ENCODE results near the gene UBE2D2. TPM values are rescaled to one million over a fixed set of nuclear protein-coding genes. Genes with fewer than 3 reads are reported as not detected.
"Not testable (repeated sequence)": the region's sequence is repeated elsewhere in the genome, so short reads cannot be mapped to it uniquely, and the experiment has no call there.

UBE2D2 gene
- polyA plus RNA-seq, 3 donors: 41.2 to 167 (median 133) TPM

DNA sequence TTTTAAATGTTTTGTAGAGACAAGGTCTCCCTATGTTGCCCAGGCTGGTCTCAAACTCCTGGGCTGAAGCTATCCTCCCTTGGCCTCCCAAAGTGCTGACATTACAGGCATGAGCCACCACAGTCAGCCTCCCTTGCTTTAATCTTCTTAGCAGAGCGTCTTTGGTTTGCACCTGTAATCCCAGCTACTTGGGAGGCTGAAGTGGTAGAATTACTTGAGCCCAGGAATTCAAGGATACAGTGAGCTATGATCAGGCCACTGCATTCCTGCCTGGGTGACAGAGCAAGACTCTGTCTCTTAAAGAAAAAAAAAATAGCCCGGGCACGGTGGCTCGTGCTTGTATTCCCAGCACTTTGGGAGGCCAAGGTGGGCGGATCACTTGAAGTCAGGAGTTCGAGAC lies 27.8 kb downstream of the UBE2D2 start:
- H3K4me3 ChIP-seq (replicated peaks in 1 of 3; ENCODE audit: low read depth in 2 of 3, low read length in 3 of 3): no peak overlapping the region
- H4K20me1 ChIP-seq (ENCODE audit: insufficient read depth, low read length): peaks cover 99% of the 10 kb centered on the region
- H3K36me3 Mint-ChIP-seq: peaks cover 17 to 30% of the 10 kb centered on the region in 2 donors
- peaks cover 0 to 26% of the 10 kb centered on the region in 2 donors for H3K36me3 ChIP-seq (replicated peaks in 1 of 2; ENCODE audit: control insufficient read depth in 1 of 2, insufficient read depth in 2 of 2, low read length in 2 of 2)
- peaks cover 0 to 2% (median 0%) of the 10 kb centered on the region in 7 donors for H3K9me3 Mint-ChIP-seq
- H3K4me2 ChIP-seq (replicated peaks; ENCODE audit: extremely low read depth, low read length, poor library complexity, severe bottlenecking): no peak overlapping the region
- peak overlapping the region; percentile 55 to 66 for H3K27ac ChIP-seq (ENCODE audit: low read depth in 1 of 2, low read length in 2 of 2)
- no peak for DNase-seq
- no peaks in the 10 kb centered on the region for H3K9me3 ChIP-seq (replicated peaks in 1 of 2; ENCODE audit: control insufficient read depth in 1 of 2, insufficient read depth in 1 of 2, low read length in 2 of 2)
- H3K4me3 Mint-ChIP-seq: no peak overlapping the region
- H3K27me3 ChIP-seq (ENCODE audit: control insufficient read depth in 2 of 2, insufficient read depth in 2 of 2, low read length in 2 of 2): no peaks in the 10 kb centered on the region
- intact Hi-C loops (cut with micrococcal nuclease): no loop called here
- H3K27ac Mint-ChIP-seq: peak overlapping the region; percentile 54 to 88 (median 79)
- H3K4me1 Mint-ChIP-seq: peaks cover 41% of the 10 kb centered on the region
- TF ChIP-seq, protein P1, sequence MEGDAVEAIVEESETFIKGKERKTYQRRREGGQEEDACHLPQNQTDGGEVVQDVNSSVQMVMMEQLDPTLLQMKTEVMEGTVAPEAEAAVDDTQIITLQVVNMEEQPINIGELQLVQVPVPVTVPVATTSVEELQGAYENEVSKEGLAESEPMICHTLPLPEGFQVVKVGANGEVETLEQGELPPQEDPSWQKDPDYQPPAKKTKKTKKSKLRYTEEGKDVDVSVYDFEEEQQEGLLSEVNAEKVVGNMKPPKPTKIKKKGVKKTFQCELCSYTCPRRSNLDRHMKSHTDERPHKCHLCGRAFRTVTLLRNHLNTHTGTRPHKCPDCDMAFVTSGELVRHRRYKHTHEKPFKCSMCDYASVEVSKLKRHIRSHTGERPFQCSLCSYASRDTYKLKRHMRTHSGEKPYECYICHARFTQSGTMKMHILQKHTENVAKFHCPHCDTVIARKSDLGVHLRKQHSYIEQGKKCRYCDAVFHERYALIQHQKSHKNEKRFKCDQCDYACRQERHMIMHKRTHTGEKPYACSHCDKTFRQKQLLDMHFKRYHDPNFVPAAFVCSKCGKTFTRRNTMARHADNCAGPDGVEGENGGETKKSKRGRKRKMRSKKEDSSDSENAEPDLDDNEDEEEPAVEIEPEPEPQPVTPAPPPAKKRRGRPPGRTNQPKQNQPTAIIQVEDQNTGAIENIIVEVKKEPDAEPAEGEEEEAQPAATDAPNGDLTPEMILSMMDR (IDR thresholded peaks at IDR 0.05): no peak
- peaks cover 100% of the 10 kb centered on the region for H3K79me2 ChIP-seq (ENCODE audit: insufficient read depth, low read length)
- peaks cover 22 to 24% of the 10 kb centered on the region in 2 donors for H3K4me1 ChIP-seq (ENCODE audit: control insufficient read depth in 1 of 2, insufficient read depth in 2 of 2, low read length in 2 of 2)
- peaks cover 0 to 3% (median 0%) of the 10 kb centered on the region in 3 donors for H3K27me3 Mint-ChIP-seq (ENCODE audit: low read depth in 3 of 3)
- WGBS (ENCODE audit: insufficient coverage): 96% methylated on average over 3 of the region's 6 CpGs
- H3K9ac ChIP-seq (ENCODE audit: insufficient read depth, low read length, poor library complexity, severe bottlenecking): no peak overlapping the region
- no peak overlapping the region for H2AFZ ChIP-seq (ENCODE audit: insufficient read depth, low read depth, low read length, poor library complexity, severe bottlenecking)

GRCh38 chr5:139592289-139592688 lies 31.1 kb downstream of the UBE2D2 start:
- H3K9me3 Mint-ChIP-seq: peaks cover 0 to 2% (median 0%) of the 10 kb centered on the region in 7 donors
- no peak overlapping the region for H3K4me3 Mint-ChIP-seq
- H3K79me2 ChIP-seq (ENCODE audit: insufficient read depth, low read length): peaks cover 100% of the 10 kb centered on the region
- no peak overlapping the region for H3K4me2 ChIP-seq (replicated peaks; ENCODE audit: extremely low read depth, low read length, poor library complexity, severe bottlenecking)
- peaks cover 0 to 4% of the 10 kb centered on the region in 2 donors for H3K36me3 ChIP-seq (replicated peaks in 1 of 2; ENCODE audit: control insufficient read depth in 1 of 2, insufficient read depth in 2 of 2, low read length in 2 of 2)
- H3K27ac ChIP-seq (ENCODE audit: low read depth in 1 of 2, low read length in 2 of 2): peak overlapping the region in 1 of 2 donors; percentile 13
- no peak overlapping the region for H2AFZ ChIP-seq (ENCODE audit: insufficient read depth, low read depth, low read length, poor library complexity, severe bottlenecking)
- peaks cover 22 to 24% of the 10 kb centered on the region in 2 donors for H3K4me1 ChIP-seq (ENCODE audit: control insufficient read depth in 1 of 2, insufficient read depth in 2 of 2, low read length in 2 of 2)
- intact Hi-C loops (cut with micrococcal nuclease): no loop called here
- DNase-seq: no peak
- TF ChIP-seq, protein P1 (IDR thresholded peaks at IDR 0.05): no peak
- H3K27me3 ChIP-seq (ENCODE audit: control insufficient read depth in 2 of 2, insufficient read depth in 2 of 2, low read length in 2 of 2): no peaks in the 10 kb centered on the region
- peak overlapping the region in 1 of 7 donors; percentile 40 for H3K27ac Mint-ChIP-seq
- H3K9me3 ChIP-seq (replicated peaks in 1 of 2; ENCODE audit: control insufficient read depth in 1 of 2, insufficient read depth in 1 of 2, low read length in 2 of 2): no peaks in the 10 kb centered on the region
- no CpG with 5 or more reads among the region's 3 CpGs for WGBS (ENCODE audit: insufficient coverage)
- no peak overlapping the region for H3K9ac ChIP-seq (ENCODE audit: insufficient read depth, low read length, poor library complexity, severe bottlenecking)
- peaks cover 41% of the 10 kb centered on the region for H3K4me1 Mint-ChIP-seq
- H3K27me3 Mint-ChIP-seq (ENCODE audit: low read depth in 3 of 3): peaks cover 0 to 3% (median 0%) of the 10 kb centered on the region in 3 donors
- H3K4me3 ChIP-seq (replicated peaks in 1 of 3; ENCODE audit: low read depth in 2 of 3, low read length in 3 of 3): no peak overlapping the region
- peaks cover 6 to 14% of the 10 kb centered on the region in 2 donors for H3K36me3 Mint-ChIP-seq
- peaks cover 99% of the 10 kb centered on the region for H4K20me1 ChIP-seq (ENCODE audit: insufficient read depth, low read length)

- H3K9me3 ChIP-seq (replicated peaks in 1 of 2; ENCODE audit: control insufficient read depth in 1 of 2, insufficient read depth in 1 of 2, low read length in 2 of 2); intact Hi-C loops (cut with micrococcal nuclease); H3K4me2 ChIP-seq (replicated peaks; ENCODE audit: extremely low read depth, low read length, poor library complexity, severe bottlenecking); H3K36me3 ChIP-seq (replicated peaks in 1 of 2; ENCODE audit: control insufficient read depth in 1 of 2, insufficient read depth in 2 of 2, low read length in 2 of 2); H2AFZ ChIP-seq (ENCODE audit: insufficient read depth, low read depth, low read length, poor library complexity, severe bottlenecking); H3K4me3 Mint-ChIP-seq; H3K27me3 ChIP-seq (ENCODE audit: control insufficient read depth in 2 of 2, insufficient read depth in 2 of 2, low read length in 2 of 2); H3K27me3 Mint-ChIP-seq (ENCODE audit: low read depth in 3 of 3); H3K4me3 ChIP-seq (replicated peaks in 1 of 3; ENCODE audit: low read depth in 2 of 3, low read length in 3 of 3); DNase-seq; H3K27ac ChIP-seq (ENCODE audit: low read depth in 1 of 2, low read length in 2 of 2); H3K9me3 Mint-ChIP-seq; H3K9ac ChIP-seq (ENCODE audit: insufficient read depth, low read length, poor library complexity, severe bottlenecking): not testable (repeated sequence)
- Histone ChIP-seq H3K79me2 (ENCODE audit: insufficient read depth, low read length) (peaks cover 100% of the 10 kb centered on the region), H4K20me1 (ENCODE audit: insufficient read depth, low read length) (peaks cover 99% of the 10 kb centered on the region), H3K4me1 (ENCODE audit: control insufficient read depth in 1 of 2, insufficient read depth in 2 of 2, low read length in 2 of 2) (peaks cover 22 to 24% of the 10 kb centered on the region in 2 donors)
- H3K36me3 Mint-ChIP-seq: peaks cover 3 to 13% of the 10 kb centered on the region in 2 donors
- peaks cover 36% of the 10 kb centered on the region for H3K4me1 Mint-ChIP-seq
- WGBS (ENCODE audit: insufficient coverage): 81% methylated on average over 3 of the region's 8 CpGs
- H3K27ac Mint-ChIP-seq: peak overlapping the region in 2 of 7 donors; percentile 63 to 73
Measured at GRCh38 chr5:139593076-139593475, 31.9 kb downstream of the UBE2D2 start.

All from CD14-positive monocyte (primary cell).